ENCODE results near the gene TBC1D22A. TPM values are rescaled to one million over a fixed set of nuclear protein-coding genes. Genes with fewer than 3 reads are reported as not detected.

Gene TBC1D22A
- total and polyA plus RNA-seq, 10 of the 15 experiments (the other 5 are each of a cell fraction or from before 2014, with no cell fraction given): 0.63 to 44.7 (median 27.4) TPM

DNA sequence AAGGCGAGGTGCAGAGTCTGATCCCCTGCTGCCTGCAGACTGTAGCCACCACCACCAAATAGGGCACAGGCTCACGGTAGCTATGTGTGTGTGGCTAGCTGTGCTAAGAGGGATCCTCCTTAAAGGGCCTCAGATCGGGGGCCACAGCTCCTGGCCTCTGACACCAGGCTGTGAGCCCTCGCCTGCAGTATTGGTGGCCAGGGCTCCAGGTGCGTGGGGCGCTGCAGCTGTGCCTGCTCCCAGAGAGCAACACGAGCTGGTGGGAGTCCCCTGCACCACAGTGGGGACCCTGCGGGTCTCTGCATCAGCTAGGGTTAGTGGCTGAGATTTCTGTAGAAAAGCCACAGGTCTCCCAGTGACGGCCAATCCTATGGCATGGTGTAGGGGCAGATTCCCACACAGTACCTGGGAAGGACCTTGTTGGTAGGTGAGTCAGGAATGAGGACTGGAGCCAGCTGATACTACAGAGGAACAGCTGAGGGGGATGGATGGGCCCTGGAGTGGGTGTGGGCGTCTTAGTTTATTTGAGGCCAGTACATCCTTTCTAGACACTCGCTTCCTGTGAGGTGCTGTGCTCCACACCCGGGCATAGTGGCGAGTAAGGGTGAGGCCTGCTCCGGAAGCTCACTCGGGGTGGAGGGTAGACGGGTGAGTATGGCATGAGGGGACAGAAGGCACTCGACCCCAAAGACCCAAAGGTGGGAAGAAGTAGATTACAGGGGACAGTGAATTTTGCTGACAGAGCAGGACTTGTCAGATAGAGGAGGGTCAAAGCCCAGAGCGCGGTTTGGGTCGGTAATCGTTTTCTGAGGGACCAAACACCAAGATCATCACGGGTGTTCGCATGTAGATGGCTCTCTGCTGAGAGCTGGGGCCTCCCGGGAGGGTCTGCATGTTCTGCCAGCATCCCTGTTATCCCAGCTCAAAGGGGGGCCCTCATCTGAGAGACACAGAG, 212.5 kb downstream of the TBC1D22A start:
- POLR2A ChIA-PET: no interaction called here
- Histone ChIP-seq H3K9me3 (replicated peaks; ENCODE audit: control insufficient read depth, insufficient read depth, low read length) (no peaks in the 10 kb centered on the region; the same call in 2 of the 3 replicates), H3K36me3 (ENCODE audit: control insufficient read depth in 2 of 2, insufficient read depth in 2 of 2, low read length in 1 of 2) (peaks cover 2 to 33% of the 10 kb centered on the region in 2 experiments; a peak in 3 of 4 replicates), H3K4me1 (ENCODE audit: control insufficient read depth, insufficient read depth, low read length) (peaks cover 5% of the 10 kb centered on the region), H3K27me3 (replicated peaks in 1 of 2; ENCODE audit: control insufficient read depth in 2 of 2, insufficient read depth in 2 of 2, low read length in 1 of 2) (no peaks in the 10 kb centered on the region), H4K20me1 (ENCODE audit: control insufficient read depth, insufficient read depth) (0 out of 2 replicates have a peak, but pooled peaks cover 4% of the 10 kb centered on the region), H3K4me2 (ENCODE audit: control insufficient read depth, insufficient read depth) (no peak overlapping the region), H3K9ac (ENCODE audit: control insufficient read depth, insufficient read depth, low read length) (no peak overlapping the region), H2AFZ (ENCODE audit: control insufficient read depth, low read depth, low read length) (no peak overlapping the region), H3K4me3 (no peak overlapping the region), H3K27ac (ENCODE audit: control insufficient read depth, insufficient read depth) (no peak overlapping the region), H3K79me2 (ENCODE audit: control insufficient read depth, insufficient read depth, low read length) (no peaks in the 10 kb centered on the region)
- SMC1A ChIA-PET (ENCODE audit: uncharacterized antibody, unreplicated experiment): no interaction called here
- 96% methylated on average over 24 of the region's 24 CpGs for WGBS (ENCODE audit: insufficient coverage, insufficient replicate concordance, low lambda C conversion rate, missing lambda C conversion rate)
- in situ Hi-C loops (cut with MboI): no loop called here
- FAIRE-seq (no peak), DNase-seq (ENCODE audit: low read depth, low spot score) (no peak), ATAC-seq (no peak)
- CTCF ChIA-PET: no interaction called here
- intact Hi-C loops (cut with micrococcal nuclease; ENCODE audit: unreplicated experiment): no loop called here
- BruUV-seq (replicated peaks): no TSS peak
- RAD21 ChIA-PET (ENCODE audit: unreplicated experiment): no interaction called here
- TF ChIP-seq EED (IDR thresholded peaks at IDR 0.05; ENCODE audit: low read depth) (no peak), NFYB (IDR thresholded peaks at IDR 0.05; ENCODE audit: insufficient read depth, low read depth, low read length) (no peak), NFXL1 (IDR thresholded peaks at IDR 0.05; ENCODE audit: borderline replicate concordance) (no peak), CBX3 (IDR thresholded peaks at IDR 0.05; ENCODE audit: borderline replicate concordance, low read depth) (no peak), CBFB (IDR thresholded peaks at IDR 0.05; ENCODE audit: low read depth) (no peak), SMARCA5 (IDR thresholded peaks at IDR 0.05) (no peak), RBBP5 (conservative IDR thresholded peaks at IDR 0.05) (no peak), ZNF622 (IDR thresholded peaks at IDR 0.05) (no peak)
- TF ChIP-seq, protein P1, sequence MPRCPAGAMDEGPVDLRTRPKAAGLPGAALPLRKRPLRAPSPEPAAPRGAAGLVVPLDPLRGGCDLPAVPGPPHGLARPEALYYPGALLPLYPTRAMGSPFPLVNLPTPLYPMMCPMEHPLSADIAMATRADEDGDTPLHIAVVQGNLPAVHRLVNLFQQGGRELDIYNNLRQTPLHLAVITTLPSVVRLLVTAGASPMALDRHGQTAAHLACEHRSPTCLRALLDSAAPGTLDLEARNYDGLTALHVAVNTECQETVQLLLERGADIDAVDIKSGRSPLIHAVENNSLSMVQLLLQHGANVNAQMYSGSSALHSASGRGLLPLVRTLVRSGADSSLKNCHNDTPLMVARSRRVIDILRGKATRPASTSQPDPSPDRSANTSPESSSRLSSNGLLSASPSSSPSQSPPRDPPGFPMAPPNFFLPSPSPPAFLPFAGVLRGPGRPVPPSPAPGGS (IDR thresholded peaks at IDR 0.05; ENCODE audit: borderline replicate concordance, insufficient read depth, low read depth, low read length, poor library complexity, severe bottlenecking): no peak
- TF ChIP-seq, protein P2, sequence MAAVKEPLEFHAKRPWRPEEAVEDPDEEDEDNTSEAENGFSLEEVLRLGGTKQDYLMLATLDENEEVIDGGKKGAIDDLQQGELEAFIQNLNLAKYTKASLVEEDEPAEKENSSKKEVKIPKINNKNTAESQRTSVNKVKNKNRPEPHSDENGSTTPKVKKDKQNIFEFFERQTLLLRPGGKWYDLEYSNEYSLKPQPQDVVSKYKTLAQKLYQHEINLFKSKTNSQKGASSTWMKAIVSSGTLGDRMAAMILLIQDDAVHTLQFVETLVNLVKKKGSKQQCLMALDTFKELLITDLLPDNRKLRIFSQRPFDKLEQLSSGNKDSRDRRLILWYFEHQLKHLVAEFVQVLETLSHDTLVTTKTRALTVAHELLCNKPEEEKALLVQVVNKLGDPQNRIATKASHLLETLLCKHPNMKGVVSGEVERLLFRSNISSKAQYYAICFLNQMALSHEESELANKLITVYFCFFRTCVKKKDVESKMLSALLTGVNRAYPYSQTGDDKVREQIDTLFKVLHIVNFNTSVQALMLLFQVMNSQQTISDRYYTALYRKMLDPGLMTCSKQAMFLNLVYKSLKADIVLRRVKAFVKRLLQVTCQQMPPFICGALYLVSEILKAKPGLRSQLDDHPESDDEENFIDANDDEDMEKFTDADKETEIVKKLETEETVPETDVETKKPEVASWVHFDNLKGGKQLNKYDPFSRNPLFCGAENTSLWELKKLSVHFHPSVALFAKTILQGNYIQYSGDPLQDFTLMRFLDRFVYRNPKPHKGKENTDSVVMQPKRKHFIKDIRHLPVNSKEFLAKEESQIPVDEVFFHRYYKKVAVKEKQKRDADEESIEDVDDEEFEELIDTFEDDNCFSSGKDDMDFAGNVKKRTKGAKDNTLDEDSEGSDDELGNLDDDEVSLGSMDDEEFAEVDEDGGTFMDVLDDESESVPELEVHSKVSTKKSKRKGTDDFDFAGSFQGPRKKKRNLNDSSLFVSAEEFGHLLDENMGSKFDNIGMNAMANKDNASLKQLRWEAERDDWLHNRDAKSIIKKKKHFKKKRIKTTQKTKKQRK (IDR thresholded peaks at IDR 0.05; ENCODE audit: low read depth, low read length): no peak

Data from GM12878 (cell line).